PFSK-1 (cell line): ENCODE measurements around the gene BRINP2.

Source experiments
- FOXP2 ChIP-seq: optimal IDR thresholded peaks from 2 replicates; pipeline ENCODE3; 2011; ENCODE audit warnings: borderline replicate concordance, control low read depth, inconsistent platforms; ENCODE audit not compliant: insufficient read depth; ENCODE audit errors: extremely low read length, extremely low read depth
- POLR2AphosphoS5 ChIP-seq: IDR thresholded peaks from 2 replicates; pipeline ENCODE4 v1.6.1; 2012; ENCODE audit warnings: low read depth, mild to moderate bottlenecking, control low read depth, low read length, moderate library complexity
- REST ChIP-seq, 2 experiments: IDR thresholded peaks; 2 replicates each; pipeline versions ENCODE4 v1.6.1 to v1.8.0; 2011 to 2012; ENCODE audit warnings: low read depth in 2 of 2, low read length in 2 of 2, control low read depth in 1 of 2, inconsistent platforms in 1 of 2, mild to moderate bottlenecking in 1 of 2, moderate library complexity in 1 of 2; ENCODE audit not compliant: insufficient read depth in 1 of 2
- SIN3A ChIP-seq: IDR thresholded peaks from 2 replicates; pipeline ENCODE4 v1.6.1; 2012; ENCODE audit warnings: mild to moderate bottlenecking, low read length, moderate library complexity, borderline replicate concordance; ENCODE audit not compliant: insufficient read depth
- TAF1 ChIP-seq: IDR thresholded peaks from 2 replicates; pipeline ENCODE4 v1.6.1; 2012; ENCODE audit warnings: low read length, control low read depth, borderline replicate concordance; ENCODE audit not compliant: insufficient read depth

BRINP2 gene

DNA sequence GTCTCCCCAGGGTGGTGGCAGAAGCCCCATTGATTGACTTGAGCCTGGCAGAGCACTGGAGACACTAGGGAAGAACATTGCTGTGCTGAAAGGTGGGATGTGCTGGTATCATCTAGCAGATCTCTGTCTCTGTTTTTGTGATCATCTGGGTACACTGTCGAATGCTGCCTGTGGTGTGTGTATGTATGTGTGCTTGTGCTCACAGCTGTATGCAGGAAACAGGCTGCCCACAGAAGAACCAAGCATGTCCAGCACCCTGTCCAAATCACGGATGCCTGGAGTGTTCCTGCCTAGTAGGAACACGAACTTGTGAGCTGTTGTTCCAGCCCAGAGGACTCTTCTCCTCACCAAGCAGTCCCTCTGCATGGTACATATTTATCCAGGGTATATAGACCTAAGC is 1.5 kb downstream of the BRINP2 start:
- TF ChIP-seq SIN3A (no peak; the same call in 1 of the 2 replicates), REST (IDR thresholded peaks at IDR 0.05; ENCODE audit: insufficient read depth in 1 of 2, low read depth in 2 of 2, low read length in 2 of 2) (no peak), POLR2AphosphoS5 (no peak), TAF1 (no peak), FOXP2 (no peak)

GRCh38 chr1:177172866-177173265 is 2.1 kb downstream of the BRINP2 start:
- TF ChIP-seq FOXP2 (no peak), SIN3A (no peak), TAF1 (no peak), POLR2AphosphoS5 (no peak)

- no peak for TF ChIP-seq TAF1
- no peak for TF ChIP-seq POLR2AphosphoS5
- TF ChIP-seq SIN3A: no peak
- TF ChIP-seq FOXP2: no peak
- no peak for TF ChIP-seq REST (IDR thresholded peaks at IDR 0.05; ENCODE audit: insufficient read depth in 1 of 2, low read depth in 2 of 2, low read length in 2 of 2)
Measured at GRCh38 chr1:177173976-177174375, 3.2 kb downstream of the BRINP2 start.

DNA sequence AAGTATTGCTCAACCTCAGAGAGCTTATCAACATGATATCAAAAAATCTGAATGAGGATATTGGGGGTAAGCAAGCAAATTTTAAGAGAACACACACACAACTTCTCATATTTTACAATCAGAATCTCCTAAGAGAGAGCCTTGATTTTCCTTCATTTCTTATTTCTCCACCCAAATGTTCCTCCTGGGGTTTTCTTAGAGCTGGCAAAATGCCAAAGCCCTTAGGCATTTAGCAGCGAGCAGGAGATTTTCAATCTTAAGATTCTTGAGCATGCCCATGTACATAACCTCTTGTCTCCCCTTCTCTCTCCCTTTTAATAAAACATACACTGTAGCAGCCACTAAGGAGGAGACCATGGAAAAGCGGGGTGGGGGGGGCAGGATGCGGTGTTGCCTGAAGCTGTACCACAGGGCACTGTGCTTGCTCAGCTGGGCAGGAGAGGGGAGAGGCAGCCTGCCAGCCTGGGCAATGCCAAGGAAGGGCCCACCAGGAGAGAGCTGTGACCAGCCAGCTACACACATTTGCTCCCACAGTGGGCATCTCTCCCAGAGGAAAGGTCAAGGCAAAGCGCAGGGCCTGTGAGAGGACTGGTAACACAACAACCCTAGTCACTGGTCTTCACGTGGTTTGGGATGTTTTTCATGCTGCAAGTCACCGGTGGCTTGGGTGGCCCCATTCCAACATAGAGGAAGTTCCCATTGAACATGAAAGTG is 4.3 kb downstream of the BRINP2 start:
- no peak for TF ChIP-seq TAF1
- no peak for TF ChIP-seq POLR2AphosphoS5
- TF ChIP-seq FOXP2: no peak
- no peak for TF ChIP-seq SIN3A
- TF ChIP-seq REST (IDR thresholded peaks at IDR 0.05; ENCODE audit: insufficient read depth in 1 of 2, low read depth in 2 of 2, low read length in 2 of 2): no peak

GRCh38 chr1:177181280-177181630 is 10.5 kb downstream of the BRINP2 start:
- no peak for TF ChIP-seq TAF1
- TF ChIP-seq SIN3A: no peak
- TF ChIP-seq FOXP2: no peak
- no peak for TF ChIP-seq REST (IDR thresholded peaks at IDR 0.05; ENCODE audit: insufficient read depth in 1 of 2, low read depth in 2 of 2, low read length in 2 of 2)
- no peak for TF ChIP-seq POLR2AphosphoS5
